SK-N-SH (cell line): ENCODE data around the gene BRSK1. TPM values are rescaled to one million over a fixed set of nuclear protein-coding genes. Genes with fewer than 3 reads are reported as not detected.

ENCODE experiments used
- CTCF ChIA-PET: fragments of 300-600, 350-600 bp; formaldehyde crosslinking; extraction: SDS; loops from one replicate; lab custom pipeline; 2021; lab: Yijun Ruan, JAX
- POLR2A ChIA-PET: fragments of 350-600 bp; sonication (Branson Sonifier 250); formaldehyde crosslinking; extraction: SDS; loops from one replicate; lab custom pipeline; 2020; ENCODE audit warnings: antibody characterized with exemption, inconsistent platforms; lab: Yijun Ruan, JAX
- DNase-seq: peaks from one replicate; pipeline ENCODE4 v3.0.0; 2012
- H2AFZ ChIP-seq: fragments of 200-600 bp; sonication (generic); 2 replicates; pipeline ENCODE4 v1.8.1; 2016; ENCODE audit warnings: antibody characterized with exemption, mild to moderate bottlenecking, low read depth
- H3F3A ChIP-seq: fragments of 200-600 bp; sonication (generic); replicated peaks from 2 replicates; pipeline ENCODE3; 2016; ENCODE audit warnings: antibody characterized with exemption, mild to moderate bottlenecking; ENCODE audit not compliant: insufficient read depth
- H3K27ac ChIP-seq, 2 experiments: fragments of 200-500 bp in 1 of 2; fragments of 200-600 bp in 1 of 2; sonication (Bioruptor generic) in 1 of 2; sonication (generic), shearing (Covaris generic) in 1 of 2; 2 replicates each; pipeline versions ENCODE4 v1.5.1 to v1.6.1; 2014 to 2016; ENCODE audit warnings: low read depth in 2 of 2, inconsistent platforms in 1 of 2, low read length in 1 of 2, mild to moderate bottlenecking in 1 of 2, mixed read lengths in 1 of 2
- H3K27me3 ChIP-seq: fragments of 200-600 bp; sonication (generic), shearing (Covaris generic); 2 replicates; pipeline ENCODE4 v1.6.1; 2016; ENCODE audit warnings: mixed run types; ENCODE audit not compliant: insufficient read depth
- H3K36me3 ChIP-seq, 2 experiments: fragments of 200-500 bp in 1 of 2; fragments of 200-600 bp in 1 of 2; sonication (Bioruptor generic) in 1 of 2; sonication (generic) in 1 of 2; replicated peaks in 1 of 2; 2 replicates each; pipeline versions ENCODE3 to v1.5.1; 2014 to 2016; ENCODE audit warnings: low read length in 1 of 2, mild to moderate bottlenecking in 1 of 2; ENCODE audit not compliant: insufficient read depth in 2 of 2, control insufficient read depth in 1 of 2
- H3K4me1 ChIP-seq, 2 experiments: fragments of 200-500 bp in 1 of 2; fragments of 200-600 bp in 1 of 2; sonication (Bioruptor generic) in 1 of 2; sonication (generic), shearing (Covaris generic) in 1 of 2; 2 replicates each; pipeline versions ENCODE4 v1.5.1 to v1.6.1; 2014 to 2016; ENCODE audit warnings: low read depth in 1 of 2, low read length in 1 of 2, mixed run types in 1 of 2; ENCODE audit not compliant: insufficient read depth in 2 of 2, control insufficient read depth in 1 of 2
- H3K4me2 ChIP-seq: fragments of 200-600 bp; sonication (generic), shearing (Covaris generic); 2 replicates; pipeline ENCODE4 v1.6.1; 2017; ENCODE audit warnings: mixed run types
- H3K4me3 ChIP-seq, 2 experiments: fragments of 200-500 bp in 1 of 2; fragments of 200-600 bp in 1 of 2; sonication (Bioruptor generic) in 1 of 2; sonication (generic), shearing (Covaris generic) in 1 of 2; 2 replicates each; pipeline versions ENCODE4 v1.5.1 to v1.8.1; 2014 to 2016; ENCODE audit warnings: low read depth in 2 of 2, inconsistent platforms in 1 of 2, low read length in 1 of 2, mild to moderate bottlenecking in 1 of 2, mixed read lengths in 1 of 2, moderate library complexity in 1 of 2
- H3K79me2 ChIP-seq: fragments of 200-600 bp; sonication (generic); 2 replicates; pipeline ENCODE4 v1.8.1; 2017; ENCODE audit warnings: mild to moderate bottlenecking; ENCODE audit not compliant: insufficient read depth
- H3K9ac ChIP-seq: fragments of 200-600 bp; sonication (generic); 2 replicates; pipeline ENCODE4 v1.6.1; 2017; ENCODE audit warnings: mixed run types
- H3K9me2 ChIP-seq: fragments of 200-600 bp; sonication (generic); 2 replicates; pipeline ENCODE4 v1.6.1; 2017; ENCODE audit warnings: mixed run types
- H3K9me3 ChIP-seq: fragments of 200-600 bp; sonication (generic); 2 replicates; pipeline ENCODE4 v1.6.1; 2017; ENCODE audit warnings: mixed run types, mild to moderate bottlenecking, moderate library complexity
- H4K20me1 ChIP-seq: fragments of 200-600 bp; sonication (generic); 2 replicates; pipeline ENCODE4 v1.6.1; 2017; ENCODE audit warnings: mild to moderate bottlenecking, mixed run types; ENCODE audit not compliant: insufficient read depth
- CHD2 ChIP-seq: fragments of 150-350 bp; IDR thresholded peaks from 2 replicates; pipeline ENCODE4 v1.6.1; 2018; ENCODE audit warnings: low read length; ENCODE audit not compliant: partially characterized antibody
- EP300 ChIP-seq, 2 experiments: IDR thresholded peaks; 2 replicates each; pipeline versions ENCODE4 v1.4.0 to v1.6.1; 2012; ENCODE audit warnings: borderline replicate concordance in 1 of 2, low read depth in 1 of 2, low read length in 1 of 2
- FOSL2 ChIP-seq: IDR thresholded peaks from 2 replicates; pipeline ENCODE4 v1.4.0; 2012; ENCODE audit warnings: low read depth, mild to moderate bottlenecking, moderate library complexity, borderline replicate concordance
- FOXM1 ChIP-seq: IDR thresholded peaks from 2 replicates; pipeline ENCODE4 v1.4.0; 2012; ENCODE audit warnings: low read depth, mild to moderate bottlenecking
- GATA2 ChIP-seq: sonication (generic); formaldehyde crosslinking; IDR thresholded peaks from 2 replicates; pipeline ENCODE4 v1.5.0; 2020; ENCODE audit warnings: mild to moderate bottlenecking, missing genetic modification reagents
- IRF3 ChIP-seq: fragments of 150-350 bp; IDR thresholded peaks from 2 replicates; pipeline ENCODE4 v1.6.1; 2016; ENCODE audit warnings: mild to moderate bottlenecking, low read depth, low read length
- MEF2A ChIP-seq: IDR thresholded peaks from 2 replicates; pipeline ENCODE4 v1.4.0; 2012; ENCODE audit warnings: low read depth, borderline replicate concordance
- MXI1 ChIP-seq: IDR thresholded peaks from 2 replicates; pipeline ENCODE4 v1.6.1; 2012; ENCODE audit warnings: mild to moderate bottlenecking, low read depth, low read length, improper control_type of control experiment
- NFIC ChIP-seq: IDR thresholded peaks from 2 replicates; pipeline ENCODE4 v1.4.0; 2012; ENCODE audit warnings: borderline replicate concordance
- PBX3 ChIP-seq: IDR thresholded peaks from 2 replicates; pipeline ENCODE4; 2012
- RFX5 ChIP-seq: IDR thresholded peaks from 2 replicates; pipeline ENCODE4 v1.6.1; 2012; ENCODE audit warnings: mild to moderate bottlenecking, improper control_type of control experiment, low read length
- SIN3A ChIP-seq: IDR thresholded peaks from 2 replicates; pipeline ENCODE4 v1.6.1; 2012; ENCODE audit warnings: low read depth, mild to moderate bottlenecking, low read length, moderate library complexity, borderline replicate concordance
- SMC3 ChIP-seq: IDR thresholded peaks from 2 replicates; pipeline ENCODE4 v1.6.1; 2012; ENCODE audit warnings: low read depth, low read length, improper control_type of control experiment
- TAF1 ChIP-seq: IDR thresholded peaks from 2 replicates; pipeline ENCODE4 v1.6.1; 2012; ENCODE audit warnings: low read depth, mild to moderate bottlenecking, low read length, moderate library complexity, borderline replicate concordance
- TCF12 ChIP-seq: IDR thresholded peaks from 2 replicates; pipeline ENCODE4 v1.4.0; 2012
- USF1 ChIP-seq: IDR thresholded peaks from 2 replicates; pipeline ENCODE4 v1.4.0; 2012; ENCODE audit warnings: low read depth, borderline replicate concordance
- YY1 ChIP-seq: IDR thresholded peaks from 2 replicates; pipeline ENCODE4 v1.4.0; 2012; ENCODE audit warnings: low read depth, mild to moderate bottlenecking
- WGBS: methylation state at CpG from one replicate; pipeline ENCODE4 v1.1.6; 2017; ENCODE audit warnings: low lambda C conversion rate; 5-methylcytosine and 5-hydroxymethylcytosine counted together
- polyA plus RNA-seq, 3 experiments: library from polyadenylated mRNA; depleted of rRNA; stranded (reverse); fragments of >200 nt; gene quantifications; 2 replicates each; pipeline ENCODE4 v1.2.3, GENCODE V29; 2012

The BRSK1 gene
- polyA plus RNA-seq, 1 of the 3 experiments (the other 2 are of a cell fraction): 49.7 TPM

GRCh38 chr19:55352040-55352439 lies 68.2 kb downstream of the BRSK1 start:
- TF ChIP-seq IRF3 (no peak), TCF12 (no peak), USF1 (no peak), SIN3A (no peak), RFX5 (no peak), FOXM1 (no peak), PBX3 (no peak), TAF1 (no peak), CHD2 (no peak), YY1 (no peak), MXI1 (no peak), EP300 (IDR thresholded peaks at IDR 0.05; ENCODE audit: borderline replicate concordance in 1 of 2, low read depth in 1 of 2, low read length in 1 of 2) (no peak), FOSL2 (no peak), NFIC (no peak), MEF2A (no peak), SMC3 (no peak), GATA2 (CRISPR knock-in tag) (no peak)
- peaks cover 0 to 17% of the 10 kb centered on the region in 2 experiments; a peak in 1 of 4 replicates for H3K4me1 ChIP-seq
- H3K27ac ChIP-seq: no peak overlapping the region
- CTCF ChIA-PET: interaction anchor here (1.0 to 2.5 kb wide), 4 partner anchors 11 to 50 kb away, joined by 3 to 9 read pairs (median 4); partner anchors contain the start of genes KMT5C and TMEM238
- H3K4me2 ChIP-seq: no peak overlapping the region
- H3K9me2 ChIP-seq: no peaks in the 10 kb centered on the region
- POLR2A ChIA-PET: interaction anchor here (1.6 kb wide), 1 partner anchor 13 kb away, joined by 7 read pairs; the partner anchor contains the start of gene KMT5C
- DNase-seq: no peak
- H3K79me2 ChIP-seq: no peaks in the 10 kb centered on the region
- WGBS: 83% methylated on average over 4 of the region's 6 CpGs
- no peak overlapping the region for H2AFZ ChIP-seq
- peaks cover 38% of the 10 kb centered on the region for H3K27me3 ChIP-seq
- peaks cover 15% of the 10 kb centered on the region for H3F3A ChIP-seq
- H3K36me3 ChIP-seq: no peaks in the 10 kb centered on the region
- H3K9me3 ChIP-seq: no peaks in the 10 kb centered on the region
- H4K20me1 ChIP-seq: no peaks in the 10 kb centered on the region
- no peak overlapping the region for H3K9ac ChIP-seq
- no peak overlapping the region for H3K4me3 ChIP-seq
